ENCODE measurements around the gene POTEH.
"Not testable (repeated sequence)": the region's sequence is repeated elsewhere in the genome, so short reads cannot be mapped to it uniquely, and the experiment has no call there.

DNA sequence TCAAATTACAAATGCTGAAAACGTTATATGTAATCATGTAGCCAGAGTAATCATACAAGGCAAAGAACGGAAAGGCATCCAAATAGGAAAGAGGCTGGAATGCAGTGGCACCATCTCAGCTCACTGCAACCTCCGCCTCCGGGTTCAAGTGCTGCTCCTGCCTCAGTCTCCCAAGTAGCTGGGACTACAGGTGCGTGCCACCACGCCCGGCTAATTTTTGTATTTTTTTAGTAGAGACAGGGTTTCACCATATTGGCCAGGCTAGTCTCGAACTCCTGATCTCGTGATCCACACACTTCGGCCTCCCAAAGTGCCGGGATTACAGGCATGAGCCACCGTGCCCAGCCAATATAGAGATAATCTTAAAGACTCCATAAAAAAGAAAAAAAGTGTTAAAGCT lies 20.4 kb upstream of the POTEH start:
- not testable (repeated sequence) for TF ChIP-seq POLR2A (IDR thresholded peaks at IDR 0.05)
- TF ChIP-seq, protein P1, sequence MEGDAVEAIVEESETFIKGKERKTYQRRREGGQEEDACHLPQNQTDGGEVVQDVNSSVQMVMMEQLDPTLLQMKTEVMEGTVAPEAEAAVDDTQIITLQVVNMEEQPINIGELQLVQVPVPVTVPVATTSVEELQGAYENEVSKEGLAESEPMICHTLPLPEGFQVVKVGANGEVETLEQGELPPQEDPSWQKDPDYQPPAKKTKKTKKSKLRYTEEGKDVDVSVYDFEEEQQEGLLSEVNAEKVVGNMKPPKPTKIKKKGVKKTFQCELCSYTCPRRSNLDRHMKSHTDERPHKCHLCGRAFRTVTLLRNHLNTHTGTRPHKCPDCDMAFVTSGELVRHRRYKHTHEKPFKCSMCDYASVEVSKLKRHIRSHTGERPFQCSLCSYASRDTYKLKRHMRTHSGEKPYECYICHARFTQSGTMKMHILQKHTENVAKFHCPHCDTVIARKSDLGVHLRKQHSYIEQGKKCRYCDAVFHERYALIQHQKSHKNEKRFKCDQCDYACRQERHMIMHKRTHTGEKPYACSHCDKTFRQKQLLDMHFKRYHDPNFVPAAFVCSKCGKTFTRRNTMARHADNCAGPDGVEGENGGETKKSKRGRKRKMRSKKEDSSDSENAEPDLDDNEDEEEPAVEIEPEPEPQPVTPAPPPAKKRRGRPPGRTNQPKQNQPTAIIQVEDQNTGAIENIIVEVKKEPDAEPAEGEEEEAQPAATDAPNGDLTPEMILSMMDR (IDR thresholded peaks at IDR 0.05): not testable (repeated sequence)
